HG03280 (cell line): ENCODE measurements around the gene E2F3.
"Not testable (repeated sequence)": the region's sequence is repeated elsewhere in the genome, so short reads cannot be mapped to it uniquely, and the experiment has no call there.

Source experiments
- ATAC-seq: cut with Tn5 transposase; IDR thresholded peaks from one replicate; pipeline ENCODE4 v1.9.1; 2021; ENCODE audit warnings: mild to moderate bottlenecking, moderate library complexity; ENCODE audit not compliant: unreplicated experiment

Gene E2F3

GRCh38 chr6:20525208-20525607 is 123.5 kb downstream of the E2F3 start:
- ATAC-seq = not testable (repeated sequence)

GRCh38 chr6:20529086-20529448 is 127.4 kb downstream of the E2F3 start:
- ATAC-seq = peak; percentile 58

GRCh38 chr6:20532881-20533280 is 131.2 kb downstream of the E2F3 start:
- ATAC-seq = no peak

GRCh38 chr6:20533746-20534294 is 132.1 kb downstream of the E2F3 start:
- no peak for ATAC-seq

GRCh38 chr6:20534295-20535262 is 132.9 kb downstream of the E2F3 start, which contains the start of gene CDKAL1:
Gene CDKAL1 (plus strand): TSS chr6:20534457. CDS start chr6:20546351, 11,894 bp downstream.
- peak; percentile 84 for ATAC-seq

GRCh38 chr6:20538131-20538662 is 136.5 kb downstream of the E2F3 start:
- no peak for ATAC-seq

GRCh38 chr6:20538907-20539306 is 137.2 kb downstream of the E2F3 start:
- ATAC-seq = no peak

- ATAC-seq = no peak
Observed at GRCh38 chr6:20539387-20539786, 137.7 kb downstream of the E2F3 start.

- ATAC-seq = no peak
Observed at GRCh38 chr6:20540683-20541082, 139.0 kb downstream of the E2F3 start.

GRCh38 chr6:20541382-20541781 is 139.7 kb downstream of the E2F3 start:
- no peak for ATAC-seq

GRCh38 chr6:20542927-20543602 is 141.4 kb downstream of the E2F3 start:
- peak; percentile 99 for ATAC-seq
